Spleen (tissue), 11 donors: Measurements from ENCODE around the gene SLC24A3. TPM values are rescaled to one million over a fixed set of nuclear protein-coding genes. Genes with fewer than 3 reads are reported as not detected.
A peak's percentile ranks its signal among the peaks of the same experiment; 100 is the strongest.

ENCODE experiments used
- DNase-seq: peaks from one replicate; pipeline ENCODE4 v3.0.0-alpha.2; 2020
- H3K27ac ChIP-seq, 8 donors: fragments of 200-600 bp; sonication (generic) in 7 of 8; 1 replicate in 4 of 8; 2 replicates in 4 of 8; pipeline versions ENCODE4 v1.5.0 to v1.8.0; 2016 to 2021; ENCODE audit warnings: inconsistent platforms in 4 of 8, mild to moderate bottlenecking in 4 of 8, moderate library complexity in 1 of 8
- H3K27me3 ChIP-seq, 7 donors: fragments of 200-600 bp; sonication (generic) in 6 of 7; replicated peaks in 1 of 7; 1 replicate in 4 of 7; 2 replicates in 3 of 7; pipeline versions ENCODE4 v1.5.0 to v1.8.0; 2016 to 2021; ENCODE audit warnings: inconsistent platforms in 3 of 7, mild to moderate bottlenecking in 1 of 7
- H3K36me3 ChIP-seq, 6 donors: fragments of 200-600 bp; sonication (generic) in 5 of 6; 1 replicate in 4 of 6; 2 replicates in 2 of 6; pipeline versions ENCODE4 v1.5.0 to v1.8.0; 2016 to 2021; ENCODE audit warnings: inconsistent platforms in 2 of 6
- H3K4me1 ChIP-seq, 6 donors: fragments of 200-600 bp; sonication (generic) in 5 of 6; 1 replicate in 3 of 6; 2 replicates in 3 of 6; pipeline versions ENCODE4 v1.5.0 to v1.8.0; 2016 to 2021; ENCODE audit warnings: inconsistent platforms in 3 of 6
- H3K4me3 ChIP-seq, 8 donors: fragments of 200-600 bp; sonication (generic) in 7 of 8; 1 replicate in 4 of 8; 2 replicates in 4 of 8; pipeline versions ENCODE4 v1.5.0 to v1.8.0; 2016 to 2021; ENCODE audit warnings: inconsistent platforms in 4 of 8, mild to moderate bottlenecking in 4 of 8, moderate library complexity in 2 of 8
- H3K9me3 ChIP-seq, 8 donors: fragments of 200-600 bp; sonication (generic) in 7 of 8; 1 replicate in 4 of 8; 2 replicates in 4 of 8; pipeline versions ENCODE4 v1.5.0 to v1.8.0; 2016 to 2021; ENCODE audit warnings: inconsistent platforms in 4 of 8
- CTCF ChIP-seq, 11 experiments: fragments of 200-600 bp in 7 of 11; fragments of 450-650 bp in 4 of 11; sonication (generic) in 4 of 11; IDR thresholded peaks in 8 of 11; conservative IDR thresholded peaks in 3 of 11; 1 replicate in 7 of 11; 2 replicates in 4 of 11; pipeline versions ENCODE4 v1.4.0 to v1.8.0; 2016 to 2021; ENCODE audit warnings: antibody characterized with exemption in 11 of 11, inconsistent platforms in 4 of 11, mild to moderate bottlenecking in 1 of 11
- POLR2A ChIP-seq, 3 donors: fragments of 450-650 bp; IDR thresholded peaks; one replicate each; pipeline ENCODE4 v1.5.1; 2017; ENCODE audit warnings: antibody characterized with exemption in 3 of 3, mild to moderate bottlenecking in 1 of 3
- POLR2AphosphoS5 ChIP-seq, 3 donors: sonication (generic); formaldehyde crosslinking; IDR thresholded peaks; one replicate each; pipeline ENCODE4 v1.5.1; 2017; ENCODE audit warnings: antibody characterized with exemption in 3 of 3
- WGBS, 5 donors: extraction: QIAGEN DNeasy Blood & Tissue Kit in 3 of 5; methylation state at CpG; one replicate each; pipeline versions ENCODE4 v1.1.5 to v1.1.7; 2013 to 2018; 5-methylcytosine and 5-hydroxymethylcytosine counted together
- intact Hi-C: fragments of 100-400 bp; cut with DNase I; formaldehyde crosslinking; loops from one replicate; pipeline ENCODE4 v1.15.0; 2023; ENCODE audit warnings: low total_unique reads
- polyA plus RNA-seq, 3 donors: library from polyadenylated mRNA; stranded (reverse); fragments of 200-250 nt; gene quantifications; one replicate each; pipeline ENCODE4 v1.2.1, GENCODE V29; 2013
- total RNA-seq, 7 donors: library from RNA; depleted of rRNA in 3 of 7; stranded (reverse); fragments of >200 nt in 3 of 7; fragmentation: NEBNext Ultra II Directional in 4 of 7; extraction: Animal tissue kit (Norgen Biotek cat#: 25700) in 4 of 7; gene quantifications; one replicate each; pipeline versions ENCODE4 v1.1.0 to v1.2.1, GENCODE V29; 2016 to 2021
- donor health status: healthy with polysubstance abuse.
- donor health status: DM: no; HTN: no; CAD: no; lungs with moderate emphysema.
- donor health status: DM: no; HTN: no; CAD: no.
- donor health status: Bipolar disorder and iron deficiency.
- donor health status: healthy.
- donor health status: DM: no; HTN: no; CAD: no.
- donor health status: DM: yes; HTN: yes; CAD: no.

Gene SLC24A3
- total and polyA plus RNA-seq, 10 donors: 0.37 to 3.9 (median 2.6) TPM

GRCh38 chr20:19625426-19625825 is 413.0 kb downstream of the SLC24A3 start:
- 83 to 94% (median 89%) methylated on average over 1 of the region's 1 CpG for WGBS, 5 donors
- TF ChIP-seq POLR2A (IDR thresholded peaks at IDR 0.05) (no peak), POLR2AphosphoS5 (IDR thresholded peaks at IDR 0.05) (no peak), CTCF (IDR thresholded peaks at IDR 0.05 in 8 of 11, conservative IDR thresholded peaks at IDR 0.05 in 3 of 11) (no peak)
- H3K36me3 ChIP-seq: no peaks in the 10 kb centered on the region
- no peaks in the 10 kb centered on the region for H3K4me1 ChIP-seq
- no peaks in the 10 kb centered on the region for H3K27me3 ChIP-seq
- no peak for DNase-seq
- no peak overlapping the region for H3K27ac ChIP-seq
- intact Hi-C loops: no loop called here
- no peak overlapping the region for H3K4me3 ChIP-seq
- no peaks in the 10 kb centered on the region for H3K9me3 ChIP-seq

GRCh38 chr20:19626896-19627295 is 414.5 kb downstream of the SLC24A3 start:
- H3K9me3 ChIP-seq: no peaks in the 10 kb centered on the region
- H3K27me3 ChIP-seq: no peaks in the 10 kb centered on the region
- H3K36me3 ChIP-seq: no peaks in the 10 kb centered on the region
- no peak for TF ChIP-seq CTCF (IDR thresholded peaks at IDR 0.05 in 8 of 11, conservative IDR thresholded peaks at IDR 0.05 in 3 of 11)
- TF ChIP-seq POLR2AphosphoS5 (IDR thresholded peaks at IDR 0.05): no peak
- no peak for TF ChIP-seq POLR2A (IDR thresholded peaks at IDR 0.05)
- H3K4me1 ChIP-seq: no peaks in the 10 kb centered on the region
- H3K4me3 ChIP-seq: no peak overlapping the region
- DNase-seq: no peak
- H3K27ac ChIP-seq: no peak overlapping the region
- 79 to 90% (median 86%) methylated on average over 5 of the region's 5 CpGs for WGBS, 5 donors
- intact Hi-C loops: no loop called here

- Histone ChIP-seq H3K27me3 (no peaks in the 10 kb centered on the region), H3K4me3 (no peak overlapping the region), H3K36me3 (no peaks in the 10 kb centered on the region), H3K9me3 (no peaks in the 10 kb centered on the region), H3K27ac (no peak overlapping the region), H3K4me1 (no peaks in the 10 kb centered on the region)
- 74 to 98% (median 88%) methylated on average over 1 to 2 of the region's 2 CpGs for WGBS, 5 donors
- DNase-seq: no peak
- TF ChIP-seq POLR2A (IDR thresholded peaks at IDR 0.05) (no peak), CTCF (IDR thresholded peaks at IDR 0.05 in 8 of 11, conservative IDR thresholded peaks at IDR 0.05 in 3 of 11) (peak in 8 of 11 experiments; percentile 25 to 68 (median 62))
- intact Hi-C loops: no loop called here
These were observed 416.2 kb downstream of the SLC24A3 start for GRCh38 chr20:19628570-19629134.

GRCh38 chr20:19631410-19631809 is 419.0 kb downstream of the SLC24A3 start:
- intact Hi-C loops: no loop called here
- H3K4me1 ChIP-seq: no peaks in the 10 kb centered on the region
- no peak for DNase-seq
- no peaks in the 10 kb centered on the region for H3K36me3 ChIP-seq
- H3K9me3 ChIP-seq: no peaks in the 10 kb centered on the region
- H3K27me3 ChIP-seq: no peaks in the 10 kb centered on the region
- TF ChIP-seq POLR2AphosphoS5 (IDR thresholded peaks at IDR 0.05): no peak
- no peak for TF ChIP-seq CTCF (IDR thresholded peaks at IDR 0.05 in 8 of 11, conservative IDR thresholded peaks at IDR 0.05 in 3 of 11)
- TF ChIP-seq POLR2A (IDR thresholded peaks at IDR 0.05): no peak
- H3K27ac ChIP-seq: no peak overlapping the region
- WGBS, 5 donors: 63 to 80% (median 75%) methylated on average over 5 of the region's 5 CpGs
- H3K4me3 ChIP-seq: no peak overlapping the region
